ENCODE data around the gene PHF2. TPM values are rescaled to one million over a fixed set of nuclear protein-coding genes. Genes with fewer than 3 reads are reported as not detected.

PHF2 gene
- total RNA-seq = 10 to 100 TPM; 29.2 to 32.4 TPM
- polyA plus RNA-seq = 10 to 100 TPM; 10.3 to 26.7 TPM
- long read RNA-seq, donor 1, partial matches to known transcripts = 18 of 26 reads
- long read RNA-seq, donor 1, other reads (novel, unspliced or antisense) = 8 of 26 reads
- long read RNA-seq, donor 2, partial matches to known transcripts = 22 of 29 reads
- long read RNA-seq, donor 2, other reads (novel, unspliced or antisense) = 7 of 29 reads

DNA sequence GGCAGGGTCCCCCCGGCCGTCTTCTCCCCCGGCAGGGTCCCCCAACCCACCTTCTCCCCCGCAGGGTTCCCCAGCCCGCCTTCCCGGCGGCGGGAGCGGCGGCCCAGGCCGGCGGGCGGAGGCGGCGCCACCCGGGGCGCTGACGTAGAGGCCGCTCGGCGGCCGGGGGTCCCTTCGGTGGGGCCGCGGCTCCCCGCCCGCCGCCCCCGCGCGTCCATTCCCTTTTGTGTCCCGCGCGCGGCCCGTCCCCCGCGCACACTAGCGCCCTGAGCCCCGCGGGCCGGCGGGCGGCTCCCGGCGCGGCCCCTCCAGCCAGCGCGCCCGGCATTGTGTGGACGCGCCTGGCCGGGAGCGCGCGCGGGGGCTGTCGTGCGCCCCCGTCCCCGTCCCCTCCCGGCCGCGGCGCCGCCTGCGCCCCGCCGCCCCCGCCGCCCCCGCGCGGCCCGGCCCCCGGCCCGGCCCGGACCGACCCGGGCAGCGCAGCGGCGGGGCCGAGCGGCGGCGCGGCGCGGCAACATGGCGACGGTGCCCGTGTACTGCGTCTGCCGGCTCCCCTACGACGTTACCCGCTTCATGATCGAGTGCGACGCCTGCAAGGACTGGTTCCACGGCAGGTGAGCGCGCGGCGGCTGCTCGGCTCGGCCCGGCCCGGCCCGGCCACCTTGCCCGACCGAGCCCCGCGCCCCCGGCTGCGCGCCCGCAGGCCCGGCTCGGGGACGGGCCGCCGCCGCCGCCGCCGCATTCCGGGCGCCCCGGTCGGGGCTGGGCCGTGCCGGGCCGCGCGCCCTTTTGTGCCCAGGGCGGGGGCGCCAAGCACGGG lies at the start of gene PHF2:
PHF2 (plus strand) TSS at position 327 of the 820 bp plus-strand sequence; CDS start at position 517, 190 bp downstream.
- 1% methylated on average over 38 to 140 of the region's 140 CpGs for WGBS, 2 donors
- Histone ChIP-seq H3K27me3 (ENCODE audit: control insufficient read depth in 1 of 2, insufficient read depth in 2 of 2, low read length in 1 of 2) (no peaks in the 10 kb centered on the region), H3K9me3 (ENCODE audit: control insufficient read depth, low read length) (no peaks in the 10 kb centered on the region), H3K27ac (ENCODE audit: low read depth in 1 of 2, low read length in 2 of 2) (peak within 1 kb of the TSS; percentile 73 to 76), H3K4me1 (ENCODE audit: control insufficient read depth in 1 of 2, insufficient read depth in 2 of 2, low read length in 2 of 2) (no peaks in the 10 kb centered on the region), H3K36me3 (ENCODE audit: control insufficient read depth in 1 of 2, insufficient read depth in 2 of 2, low read length in 1 of 2) (no peaks in the 10 kb centered on the region), H3K4me3 (ENCODE audit: low read length in 2 of 2) (peak within 1 kb of the TSS; percentile 90 to 95)
- ATAC-seq (ENCODE audit: low FRiP score) = peak; percentile 58
- DNase-seq = no peak
- intact Hi-C loops (cut with DNase I) = loop anchor here in 1 of 2 donors (10.0 kb wide), 1 partner anchor 442 kb away; the partner anchor contains the start of gene NINJ1

DNA sequence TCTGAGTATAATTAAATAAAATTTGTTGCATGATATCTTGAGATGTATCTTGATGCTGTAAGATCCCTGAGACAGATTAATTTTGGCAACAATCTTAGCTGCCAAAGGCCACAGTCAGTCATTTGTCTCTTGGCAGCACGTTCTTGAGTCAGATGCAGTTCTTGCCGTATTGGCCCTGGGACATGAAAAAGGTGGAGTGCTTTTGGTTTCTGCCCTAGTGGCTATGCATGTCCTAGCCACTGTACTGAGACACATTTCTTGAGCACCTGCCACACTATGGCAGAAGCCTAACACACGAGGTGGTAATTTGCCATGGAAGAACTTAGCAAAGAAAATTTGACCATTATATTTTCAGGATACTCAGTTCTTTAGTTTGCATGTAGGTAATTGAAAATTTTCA lies 45.0 kb upstream of the PHF2 start:
- H3K4me1 ChIP-seq (ENCODE audit: control insufficient read depth in 1 of 2, insufficient read depth in 2 of 2, low read length in 2 of 2) = peaks cover 0 to 3% of the 10 kb centered on the region in 2 donors
- 14 to 17% methylated on average over 3 of the region's 3 CpGs for WGBS, 2 donors
- H3K27me3 ChIP-seq (ENCODE audit: control insufficient read depth in 1 of 2, insufficient read depth in 2 of 2, low read length in 1 of 2) = no peaks in the 10 kb centered on the region
- DNase-seq (no peak), ATAC-seq (ENCODE audit: low FRiP score) (peak; percentile 48)
- peaks cover 3 to 7% of the 10 kb centered on the region in 2 donors for H3K36me3 ChIP-seq (ENCODE audit: control insufficient read depth in 1 of 2, insufficient read depth in 2 of 2, low read length in 1 of 2)
- no peak overlapping the region for H3K27ac ChIP-seq (ENCODE audit: low read depth in 1 of 2, low read length in 2 of 2)
- H3K4me3 ChIP-seq (ENCODE audit: low read length in 2 of 2) = no peak overlapping the region
- no peaks in the 10 kb centered on the region for H3K9me3 ChIP-seq (ENCODE audit: control insufficient read depth, low read length)
- intact Hi-C loops (cut with DNase I) = no loop called here

GRCh38 chr9:93532141-93532540 lies 44.2 kb upstream of the PHF2 start:
- H3K36me3 ChIP-seq (ENCODE audit: control insufficient read depth in 1 of 2, insufficient read depth in 2 of 2, low read length in 1 of 2) = peaks cover 3 to 7% of the 10 kb centered on the region in 2 donors
- H3K4me1 ChIP-seq (ENCODE audit: control insufficient read depth in 1 of 2, insufficient read depth in 2 of 2, low read length in 2 of 2) = peaks cover 0 to 3% of the 10 kb centered on the region in 2 donors
- 7 to 13% methylated on average over 8 of the region's 8 CpGs for WGBS, 2 donors
- DNase-seq (no peak), ATAC-seq (ENCODE audit: low FRiP score) (no peak)
- H3K27me3 ChIP-seq (ENCODE audit: control insufficient read depth in 1 of 2, insufficient read depth in 2 of 2, low read length in 1 of 2) = no peaks in the 10 kb centered on the region
- H3K4me3 ChIP-seq (ENCODE audit: low read length in 2 of 2) = no peak overlapping the region
- no peak overlapping the region for H3K27ac ChIP-seq (ENCODE audit: low read depth in 1 of 2, low read length in 2 of 2)
- no peaks in the 10 kb centered on the region for H3K9me3 ChIP-seq (ENCODE audit: control insufficient read depth, low read length)
- intact Hi-C loops (cut with DNase I) = no loop called here

DNA sequence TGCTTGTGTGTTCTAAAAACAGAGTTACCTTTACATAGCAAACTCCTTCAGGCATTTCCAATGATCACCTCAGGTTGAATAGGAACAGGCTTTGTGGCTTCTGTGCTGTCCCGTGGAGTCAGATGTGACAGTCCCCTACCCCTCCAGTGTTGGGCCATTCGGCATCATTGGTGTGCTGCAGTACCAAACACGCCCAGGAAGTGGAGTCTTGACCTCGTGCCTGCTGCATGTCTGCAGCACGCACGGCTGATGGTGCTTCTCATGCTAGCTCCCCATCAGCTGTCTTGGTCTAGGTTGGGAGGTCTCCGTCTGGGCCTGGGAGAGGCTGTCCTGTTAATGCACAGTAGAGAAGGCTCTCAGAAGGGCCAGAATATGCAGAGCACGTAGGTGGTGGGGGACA lies 42.5 kb upstream of the PHF2 start:
- H3K4me1 ChIP-seq (ENCODE audit: control insufficient read depth in 1 of 2, insufficient read depth in 2 of 2, low read length in 2 of 2) = peaks cover 0 to 3% of the 10 kb centered on the region in 2 donors
- no peak overlapping the region for H3K4me3 ChIP-seq (ENCODE audit: low read length in 2 of 2)
- H3K36me3 ChIP-seq (ENCODE audit: control insufficient read depth in 1 of 2, insufficient read depth in 2 of 2, low read length in 1 of 2) = peaks cover 3 to 7% of the 10 kb centered on the region in 2 donors
- ATAC-seq (ENCODE audit: low FRiP score) (no peak), DNase-seq (no peak)
- H3K27me3 ChIP-seq (ENCODE audit: control insufficient read depth in 1 of 2, insufficient read depth in 2 of 2, low read length in 1 of 2) = no peaks in the 10 kb centered on the region
- H3K27ac ChIP-seq (ENCODE audit: low read depth in 1 of 2, low read length in 2 of 2) = no peak overlapping the region
- intact Hi-C loops (cut with DNase I) = no loop called here
- H3K9me3 ChIP-seq (ENCODE audit: control insufficient read depth, low read length) = no peaks in the 10 kb centered on the region
- 86 to 89% methylated on average over 8 of the region's 8 CpGs for WGBS, 2 donors

DNA sequence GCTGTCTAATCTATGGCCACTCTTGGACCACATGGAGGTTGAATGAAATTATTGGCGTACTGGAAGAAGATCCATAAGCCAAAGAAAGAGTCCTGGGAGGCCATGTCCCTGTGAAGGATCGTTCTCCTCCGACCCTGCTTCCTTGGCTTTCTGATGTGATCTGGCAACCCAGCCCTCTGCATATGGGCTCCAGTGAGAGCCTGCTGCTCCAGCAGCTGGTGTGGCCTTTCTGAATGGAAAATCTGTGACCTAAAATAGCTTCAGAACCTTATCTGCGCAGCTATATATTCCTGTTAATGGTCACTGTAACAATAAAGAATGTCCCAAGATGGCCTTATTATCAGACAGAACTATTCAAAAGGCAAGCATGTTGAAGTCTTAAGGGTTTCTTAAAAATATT lies 40.2 kb upstream of the PHF2 start:
- Histone ChIP-seq H3K36me3 (ENCODE audit: control insufficient read depth in 1 of 2, insufficient read depth in 2 of 2, low read length in 1 of 2) (peaks cover 0 to 2% of the 10 kb centered on the region in 2 donors), H3K27ac (ENCODE audit: low read depth in 1 of 2, low read length in 2 of 2) (no peak overlapping the region), H3K4me1 (ENCODE audit: control insufficient read depth in 1 of 2, insufficient read depth in 2 of 2, low read length in 2 of 2) (peaks cover 0 to 3% of the 10 kb centered on the region in 2 donors), H3K4me3 (ENCODE audit: low read length in 2 of 2) (no peak overlapping the region), H3K9me3 (ENCODE audit: control insufficient read depth, low read length) (no peaks in the 10 kb centered on the region), H3K27me3 (ENCODE audit: control insufficient read depth in 1 of 2, insufficient read depth in 2 of 2, low read length in 1 of 2) (no peaks in the 10 kb centered on the region)
- intact Hi-C loops (cut with DNase I) = no loop called here
- ATAC-seq (ENCODE audit: low FRiP score) (no peak), DNase-seq (no peak)
- WGBS, 2 donors = 73 to 76% methylated on average over 4 of the region's 4 CpGs

- ATAC-seq (ENCODE audit: low FRiP score) (no peak), DNase-seq (no peak)
- intact Hi-C loops (cut with DNase I) = no loop called here
- H3K27ac ChIP-seq (ENCODE audit: low read depth in 1 of 2, low read length in 2 of 2) = no peak overlapping the region
- H3K9me3 ChIP-seq (ENCODE audit: control insufficient read depth, low read length) = no peaks in the 10 kb centered on the region
- no peak overlapping the region for H3K4me3 ChIP-seq (ENCODE audit: low read length in 2 of 2)
- H3K4me1 ChIP-seq (ENCODE audit: control insufficient read depth in 1 of 2, insufficient read depth in 2 of 2, low read length in 2 of 2) = peaks cover 0 to 3% of the 10 kb centered on the region in 2 donors
- peaks cover 0 to 2% of the 10 kb centered on the region in 2 donors for H3K36me3 ChIP-seq (ENCODE audit: control insufficient read depth in 1 of 2, insufficient read depth in 2 of 2, low read length in 1 of 2)
- WGBS, 2 donors = 83% methylated on average over 9 of the region's 9 CpGs
- H3K27me3 ChIP-seq (ENCODE audit: control insufficient read depth in 1 of 2, insufficient read depth in 2 of 2, low read length in 1 of 2) = no peaks in the 10 kb centered on the region
These were observed 39.5 kb upstream of the PHF2 start for GRCh38 chr9:93536874-93537273.

GRCh38 chr9:93540305-93540704 lies 36.1 kb upstream of the PHF2 start:
- Histone ChIP-seq H3K27me3 (ENCODE audit: control insufficient read depth in 1 of 2, insufficient read depth in 2 of 2, low read length in 1 of 2) (no peaks in the 10 kb centered on the region), H3K4me3 (ENCODE audit: low read length in 2 of 2) (no peak overlapping the region), H3K4me1 (ENCODE audit: control insufficient read depth in 1 of 2, insufficient read depth in 2 of 2, low read length in 2 of 2) (no peaks in the 10 kb centered on the region), H3K9me3 (ENCODE audit: control insufficient read depth, low read length) (no peaks in the 10 kb centered on the region), H3K36me3 (ENCODE audit: control insufficient read depth in 1 of 2, insufficient read depth in 2 of 2, low read length in 1 of 2) (peaks cover 0 to 6% of the 10 kb centered on the region in 2 donors), H3K27ac (ENCODE audit: low read depth in 1 of 2, low read length in 2 of 2) (no peak overlapping the region)
- WGBS, 2 donors = 87 to 89% methylated on average over 8 of the region's 8 CpGs
- intact Hi-C loops (cut with DNase I) = no loop called here
- ATAC-seq (ENCODE audit: low FRiP score) = no peak
- no peak for DNase-seq

GRCh38 chr9:93541005-93541404 lies 35.4 kb upstream of the PHF2 start:
- Histone ChIP-seq H3K36me3 (ENCODE audit: control insufficient read depth in 1 of 2, insufficient read depth in 2 of 2, low read length in 1 of 2) (peaks cover 0 to 6% of the 10 kb centered on the region in 2 donors), H3K9me3 (ENCODE audit: control insufficient read depth, low read length) (no peaks in the 10 kb centered on the region), H3K27me3 (ENCODE audit: control insufficient read depth in 1 of 2, insufficient read depth in 2 of 2, low read length in 1 of 2) (no peaks in the 10 kb centered on the region), H3K27ac (ENCODE audit: low read depth in 1 of 2, low read length in 2 of 2) (no peak overlapping the region), H3K4me1 (ENCODE audit: control insufficient read depth in 1 of 2, insufficient read depth in 2 of 2, low read length in 2 of 2) (no peaks in the 10 kb centered on the region), H3K4me3 (ENCODE audit: low read length in 2 of 2) (no peak overlapping the region)
- intact Hi-C loops (cut with DNase I) = no loop called here
- ATAC-seq (ENCODE audit: low FRiP score) (no peak), DNase-seq (no peak)
- 76 to 83% methylated on average over 4 of the region's 4 CpGs for WGBS, 2 donors

All from aorta (tissue), 5 donors.